D721Med (cell line): ENCODE results near the gene SDHB.

ENCODE experiments used
- DNase-seq: peaks from one replicate; pipeline ENCODE4 v3.0.0; 2011; ENCODE audit warnings: low spot score; ENCODE audit not compliant: insufficient read length
- FAIRE-seq: peaks from 2 replicates; lab custom pipeline; 2011; peaks lifted over from hg19 to GRCh38; lab: Jason Lieb, UNC
- CTCF ChIP-seq: IDR thresholded peaks from 2 replicates; pipeline ENCODE4 v1.5.1; 2012; ENCODE audit warnings: mild to moderate bottlenecking, control low read depth; ENCODE audit not compliant: insufficient read depth; ENCODE audit errors: missing control alignments

SDHB gene

GRCh38 chr1:16999863-17000262, 54.0 kb downstream of the SDHB start:
- DNase-seq: no peak
- FAIRE-seq: no peak
- TF ChIP-seq CTCF: no peak

GRCh38 chr1:16998589-16998988, 55.2 kb downstream of the SDHB start:
- no peak for DNase-seq
- TF ChIP-seq CTCF: no peak
- no peak for FAIRE-seq

- TF ChIP-seq CTCF: no peak
- FAIRE-seq (no peak), DNase-seq (no peak)
Observed at GRCh38 chr1:16996845-16997244, 57.0 kb downstream of the SDHB start.

GRCh38 chr1:16993521-16994038, 60.3 kb downstream of the SDHB start:
- DNase-seq: no peak
- TF ChIP-seq CTCF: no peak
- no peak for FAIRE-seq

- no peak for TF ChIP-seq CTCF
- FAIRE-seq (no peak), DNase-seq (no peak)
Observed at GRCh38 chr1:16992675-16993074, 61.2 kb downstream of the SDHB start.

GRCh38 chr1:16992102-16992501, 61.7 kb downstream of the SDHB start:
- DNase-seq: no peak
- no peak for FAIRE-seq
- TF ChIP-seq CTCF: no peak

- TF ChIP-seq CTCF: no peak
- DNase-seq (no peak), FAIRE-seq (no peak)
Observed at GRCh38 chr1:16991571-16991970, 62.3 kb downstream of the SDHB start.
